HepG2 (cell line): ENCODE measurements around the gene SFXN5. TPM values are rescaled to one million over a fixed set of nuclear protein-coding genes. Genes with fewer than 3 reads are reported as not detected.

Experiments used
- ARID4A ChIP-seq: sonication (generic); formaldehyde crosslinking; IDR thresholded peaks from 2 replicates; pipeline ENCODE4 v1.5.0; 2020; ENCODE audit warnings: mild to moderate bottlenecking, missing genetic modification reagents, borderline replicate concordance
- ATF1 ChIP-seq: IDR thresholded peaks from 2 replicates; pipeline ENCODE4 v1.6.1; 2016; ENCODE audit warnings: mild to moderate bottlenecking, control low read depth
- BATF2 ChIP-seq: sonication (generic); formaldehyde crosslinking; IDR thresholded peaks from 2 replicates; pipeline ENCODE4 v1.8.0; 2022; ENCODE audit warnings: mild to moderate bottlenecking, missing genetic modification reagents, moderate library complexity
- BORCS8-MEF2B ChIP-seq: sonication (generic); formaldehyde crosslinking; IDR thresholded peaks from 2 replicates; pipeline ENCODE4 v1.8.0; 2022; ENCODE audit warnings: mild to moderate bottlenecking, missing genetic modification reagents
- HDAC2 ChIP-seq: sonication (generic); formaldehyde crosslinking; IDR thresholded peaks from 2 replicates; pipeline ENCODE4 v1.4.0; 2020; ENCODE audit warnings: missing genetic modification reagents
- KDM4B ChIP-seq: sonication (generic); formaldehyde crosslinking; IDR thresholded peaks from 2 replicates; pipeline ENCODE4 v1.4.0; 2020; ENCODE audit warnings: missing genetic modification reagents
- MTF1 ChIP-seq: sonication (generic); formaldehyde crosslinking; IDR thresholded peaks from 2 replicates; pipeline ENCODE4 v1.5.0; 2020; ENCODE audit warnings: missing genetic modification reagents
- SP4 ChIP-seq: sonication (generic); formaldehyde crosslinking; IDR thresholded peaks from 2 replicates; pipeline ENCODE4 v1.8.1; 2023; ENCODE audit warnings: mild to moderate bottlenecking, missing genetic modification reagents
- SYNCRIP ChIP-seq: fragments of 200-400 bp; formaldehyde crosslinking; IDR thresholded peaks from 2 replicates; pipeline ENCODE4 v1.6.1; 2018; ENCODE audit warnings: mild to moderate bottlenecking, low read depth, low read length; ENCODE audit not compliant: insufficient read depth
- TMF1 ChIP-seq: sonication (generic); formaldehyde crosslinking; IDR thresholded peaks from 2 replicates; pipeline ENCODE4 v1.8.1; 2022; ENCODE audit warnings: low read depth, missing genetic modification reagents
- ZBTB7A ChIP-seq: sonication (generic); formaldehyde crosslinking; IDR thresholded peaks from 2 replicates; pipeline ENCODE4 v1.8.0; 2022; ENCODE audit warnings: mild to moderate bottlenecking, missing genetic modification reagents
- ZC3H13 ChIP-seq: sonication (generic); formaldehyde crosslinking; IDR thresholded peaks from 2 replicates; pipeline ENCODE4 v1.8.1; 2023; ENCODE audit warnings: mild to moderate bottlenecking, missing genetic modification reagents, moderate library complexity
- ZNF276 ChIP-seq: sonication (generic); formaldehyde crosslinking; IDR thresholded peaks from 2 replicates; pipeline ENCODE4 v1.4.0; 2020; ENCODE audit warnings: mild to moderate bottlenecking, low read depth, missing genetic modification reagents
- ZNF382 ChIP-seq: sonication (generic); formaldehyde crosslinking; IDR thresholded peaks from 2 replicates; pipeline ENCODE4 v1.5.0; 2020; ENCODE audit warnings: missing genetic modification reagents, mild to moderate bottlenecking, borderline replicate concordance
- ZNF513 ChIP-seq: sonication (generic); formaldehyde crosslinking; conservative IDR thresholded peaks from 2 replicates; pipeline ENCODE4 v1.5.0; 2020; ENCODE audit warnings: missing genetic modification reagents
- ZNF614 ChIP-seq: IDR thresholded peaks from 2 replicates; pipeline ENCODE4 v1.6.1; 2018; ENCODE audit warnings: missing biosample characterization, missing genetic modification reagents, inconsistent platforms, borderline replicate concordance
- ZNF652 ChIP-seq: IDR thresholded peaks from 2 replicates; pipeline ENCODE4 v1.6.1; 2016; ENCODE audit warnings: low read depth, borderline replicate concordance
- polyA plus RNA-seq, 8 experiments: library from polyadenylated mRNA; depleted of rRNA in 3 of 8; stranded (reverse) in 7 of 8; unstranded in 1 of 8; fragments of >200 nt; fragmentation: Illumina TruSeq in 4 of 8; extraction: Trizol in 4 of 8; gene quantifications; 2 replicates each; pipeline versions ENCODE4 v1.2.1 to v1.2.3, GENCODE V29; 2011 to 2016; ENCODE audit warnings: low read depth in 4 of 8, missing spikeins in 1 of 8, mixed read lengths in 1 of 8; ENCODE audit not compliant: insufficient read depth in 1 of 8
- total RNA-seq, 5 experiments: library from RNA; depleted of rRNA; stranded (reverse); fragments of >200 nt; fragmentation: Illumina TruSeq; extraction: Trizol; gene quantifications; 2 replicates each; pipeline ENCODE4 v1.2.3, GENCODE V29; 2016; ENCODE audit warnings: low read depth in 1 of 5
- TF ChIP-seq, protein P1 (sequence below): sonication (generic); formaldehyde crosslinking; IDR thresholded peaks from 2 replicates; pipeline ENCODE4 v1.8.0; 2022; ENCODE audit warnings: low read depth, missing genetic modification reagents
- TF ChIP-seq, protein P2 (sequence below): IDR thresholded peaks from 2 replicates; pipeline ENCODE4 v1.6.1; 2016; ENCODE audit warnings: missing genetic modification reagents, missing compliant biosample characterization

Gene SFXN5
- total and polyA plus RNA-seq, 2 of the 13 experiments (the other 11 are each of a cell fraction or from before 2014, with no cell fraction given), result 34.9 to 37.4 TPM

DNA sequence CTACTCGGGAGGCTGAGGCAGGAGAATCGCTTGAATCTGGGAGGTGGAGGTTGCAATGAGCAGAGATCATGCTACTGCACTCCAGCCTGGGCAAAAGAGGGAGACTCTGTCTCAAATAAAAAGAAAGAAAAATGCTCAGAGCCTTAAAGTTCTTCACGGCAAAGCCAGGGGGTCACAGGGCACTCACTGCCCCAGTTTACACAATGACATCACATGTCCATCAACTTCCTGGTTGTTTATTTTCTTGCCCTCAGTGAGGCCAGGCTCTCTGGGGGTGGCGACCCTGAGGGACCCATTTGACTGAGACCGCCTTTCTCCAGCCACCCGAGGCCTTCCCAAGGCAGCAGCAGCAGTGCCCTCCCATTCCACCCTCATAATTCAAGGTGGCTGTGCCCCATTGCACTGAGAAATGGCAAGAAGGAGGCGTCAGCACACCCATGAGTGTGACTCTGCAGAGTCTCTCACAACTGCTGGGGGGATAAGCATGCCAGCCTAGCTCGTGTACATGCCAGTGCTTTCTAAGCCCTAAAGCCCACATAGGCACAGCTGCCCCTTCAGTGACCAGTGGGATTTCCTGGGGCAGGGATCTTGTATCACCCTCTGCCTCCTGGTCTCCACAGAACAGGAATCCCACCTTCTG lies 50.0 kb downstream of the SFXN5 start (continued):
- TF ChIP-seq ARID4A (peak; percentile 9; the same call in 1 of the 2 replicates), ZNF614 (CRISPR knock-in tag) (0 out of 2 replicates have a peak, but pooled peaks have one; percentile 60), ZNF513 (CRISPR knock-in tag) (no peak), ATF1 (0 out of 2 replicates have a peak, but pooled peaks have one; percentile 45), SP4 (CRISPR knock-in tag) (0 out of 2 replicates have a peak, but pooled peaks have one; percentile 21), MTF1 (CRISPR knock-in tag) (no peak), BORCS8-MEF2B (CRISPR knock-in tag) (no peak), ZBTB7A (CRISPR knock-in tag) (peak; percentile 69; the same call in 1 of the 2 replicates), SYNCRIP (no peak), ZNF382 (no peak), ZNF276 (no peak), TMF1 (CRISPR knock-in tag) (no peak), ZC3H13 (CRISPR knock-in tag) (no peak), BATF2 (CRISPR knock-in tag) (no peak), HDAC2 (no peak; the same call in 1 of the 2 replicates), ZNF652 (no peak; the same call in 1 of the 2 replicates), KDM4B (no peak)
- TF ChIP-seq, protein P1, sequence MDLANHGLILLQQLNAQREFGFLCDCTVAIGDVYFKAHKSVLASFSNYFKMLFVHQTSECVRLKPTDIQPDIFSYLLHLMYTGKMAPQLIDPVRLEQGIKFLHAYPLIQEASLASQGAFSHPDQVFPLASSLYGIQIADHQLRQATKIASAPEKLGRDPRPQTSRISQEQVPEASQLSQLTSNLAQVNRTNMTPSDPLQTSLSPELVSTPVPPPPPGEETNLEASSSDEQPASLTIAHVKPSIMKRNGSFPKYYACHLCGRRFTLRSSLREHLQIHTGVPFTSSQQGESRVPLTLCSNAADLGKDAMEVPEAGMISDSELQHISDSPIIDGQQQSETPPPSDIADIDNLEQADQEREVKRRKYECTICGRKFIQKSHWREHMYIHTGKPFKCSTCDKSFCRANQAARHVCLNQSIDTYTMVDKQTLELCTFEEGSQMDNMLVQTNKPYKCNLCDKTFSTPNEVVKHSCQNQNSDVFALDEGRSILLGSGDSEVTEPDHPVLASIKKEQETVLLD (CRISPR knock-in tag), result no peak
- TF ChIP-seq, protein P2, sequence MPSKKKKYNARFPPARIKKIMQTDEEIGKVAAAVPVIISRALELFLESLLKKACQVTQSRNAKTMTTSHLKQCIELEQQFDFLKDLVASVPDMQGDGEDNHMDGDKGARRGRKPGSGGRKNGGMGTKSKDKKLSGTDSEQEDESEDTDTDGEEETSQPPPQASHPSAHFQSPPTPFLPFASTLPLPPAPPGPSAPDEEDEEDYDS, result 0 out of 2 replicates have a peak, but pooled peaks have one; percentile 21
